Measurements from ENCODE around the gene PITHD1.
"Not testable (repeated sequence)": the region's sequence is repeated elsewhere in the genome, so short reads cannot be mapped to it uniquely, and the experiment has no call there.

The PITHD1 gene

GRCh38 chr1:23793018-23793781 is 15.0 kb downstream of the PITHD1 start:
- POLR2A ChIA-PET = interaction anchor here (1.1 kb wide), 1 partner anchor 13 kb away, joined by 3 read pairs; no protein-coding TSS in a partner anchor
- no peak for TF ChIP-seq CTCF (IDR thresholded peaks at IDR 0.05; ENCODE audit: control extremely low read depth, extremely low read depth, low read depth, missing control alignments)
- peak; percentile 45 for DNase-seq (ENCODE audit: extremely low spot score)
- CTCF ChIA-PET = interaction anchor here (1.7 to 16.4 kb wide), 2 partner anchors 17 to 123 kb away, joined by 8 to 169 read pairs; no protein-coding TSS in a partner anchor

GRCh38 chr1:23793861-23794731 is 15.9 kb downstream of the PITHD1 start:
- ChIA-PET CTCF (interaction anchor here (1.2 to 16.4 kb wide), 4 partner anchors 16 to 123 kb away, joined by 3 to 169 read pairs (median 8); no protein-coding TSS in a partner anchor), POLR2A (interaction anchor here (1.1 kb wide), 1 partner anchor 13 kb away, joined by 3 read pairs; no protein-coding TSS in a partner anchor)
- TF ChIP-seq CTCF (IDR thresholded peaks at IDR 0.05; ENCODE audit: control extremely low read depth, extremely low read depth, low read depth, missing control alignments) = no peak
- no peak for DNase-seq (ENCODE audit: extremely low spot score)

GRCh38 chr1:23794732-23795182 is 16.5 kb downstream of the PITHD1 start:
- CTCF ChIA-PET = interaction anchor here (1.2 to 16.4 kb wide), 4 partner anchors 16 to 122 kb away, joined by 3 to 169 read pairs (median 8); no protein-coding TSS in a partner anchor
- DNase-seq (ENCODE audit: extremely low spot score); POLR2A ChIA-PET: not testable (repeated sequence)

- TF ChIP-seq CTCF (IDR thresholded peaks at IDR 0.05; ENCODE audit: control extremely low read depth, extremely low read depth, low read depth, missing control alignments) = no peak
- ChIA-PET CTCF (interaction anchor here (0.7 to 16.4 kb wide), 4 partner anchors 14 to 121 kb away, joined by 3 to 169 read pairs (median 4); no protein-coding TSS in a partner anchor), POLR2A (no interaction called here)
- DNase-seq (ENCODE audit: extremely low spot score) = no peak
Measured at GRCh38 chr1:23795676-23796465, 17.7 kb downstream of the PITHD1 start.

GRCh38 chr1:23796466-23797271 is 18.5 kb downstream of the PITHD1 start:
- POLR2A ChIA-PET = no interaction called here
- DNase-seq (ENCODE audit: extremely low spot score) = no peak
- CTCF ChIA-PET = interaction anchor here (1.7 to 16.4 kb wide), 2 partner anchors 14 to 27 kb away, joined by 4 to 169 read pairs; no protein-coding TSS in a partner anchor
- TF ChIP-seq CTCF (IDR thresholded peaks at IDR 0.05; ENCODE audit: control extremely low read depth, extremely low read depth, low read depth, missing control alignments) = no peak
